ENCODE measurements around the gene MCF2L2. TPM values are rescaled to one million over a fixed set of nuclear protein-coding genes. Genes with fewer than 3 reads are reported as not detected.
"Not testable (repeated sequence)": the region's sequence is repeated elsewhere in the genome, so short reads cannot be mapped to it uniquely, and the experiment has no call there.

Gene MCF2L2
- total RNA-seq, 1 donor from 2014 or later = 2.0 TPM

DNA sequence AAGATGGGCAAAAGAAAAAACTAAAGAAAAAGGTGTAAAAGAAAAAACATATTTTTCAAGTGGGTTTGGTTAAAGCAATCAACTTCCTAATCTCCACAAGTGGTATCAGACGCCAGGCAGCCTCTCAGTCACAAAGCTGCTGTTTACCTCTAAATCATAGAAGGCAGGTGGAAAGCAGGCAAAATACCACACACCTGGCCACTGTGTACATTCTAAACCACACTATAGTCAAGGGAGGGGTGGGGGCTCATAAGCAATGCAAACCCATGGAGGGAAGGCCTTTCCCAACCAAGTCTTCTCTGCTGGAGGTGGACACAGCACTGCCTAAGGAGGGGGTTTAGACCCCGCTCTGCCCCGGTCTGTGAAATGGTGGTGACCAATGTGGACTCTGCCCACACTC is 50.4 kb downstream of the MCF2L2 start:
- Histone ChIP-seq H3K9me3 (no peaks in the 10 kb centered on the region), H3K4me3 (no peak overlapping the region), H3K4me1 (no peaks in the 10 kb centered on the region), H3K27me3 (no peaks in the 10 kb centered on the region), H3K27ac (no peak overlapping the region), H3K36me3 (no peaks in the 10 kb centered on the region)
- intact Hi-C loops (cut with DNase I) = no loop called here
- DNase-seq (ENCODE audit: extremely low spot score in 2 of 2) = no peak
- no peak for TF ChIP-seq POLR2A (IDR thresholded peaks at IDR 0.05)
- TF ChIP-seq, protein P1, sequence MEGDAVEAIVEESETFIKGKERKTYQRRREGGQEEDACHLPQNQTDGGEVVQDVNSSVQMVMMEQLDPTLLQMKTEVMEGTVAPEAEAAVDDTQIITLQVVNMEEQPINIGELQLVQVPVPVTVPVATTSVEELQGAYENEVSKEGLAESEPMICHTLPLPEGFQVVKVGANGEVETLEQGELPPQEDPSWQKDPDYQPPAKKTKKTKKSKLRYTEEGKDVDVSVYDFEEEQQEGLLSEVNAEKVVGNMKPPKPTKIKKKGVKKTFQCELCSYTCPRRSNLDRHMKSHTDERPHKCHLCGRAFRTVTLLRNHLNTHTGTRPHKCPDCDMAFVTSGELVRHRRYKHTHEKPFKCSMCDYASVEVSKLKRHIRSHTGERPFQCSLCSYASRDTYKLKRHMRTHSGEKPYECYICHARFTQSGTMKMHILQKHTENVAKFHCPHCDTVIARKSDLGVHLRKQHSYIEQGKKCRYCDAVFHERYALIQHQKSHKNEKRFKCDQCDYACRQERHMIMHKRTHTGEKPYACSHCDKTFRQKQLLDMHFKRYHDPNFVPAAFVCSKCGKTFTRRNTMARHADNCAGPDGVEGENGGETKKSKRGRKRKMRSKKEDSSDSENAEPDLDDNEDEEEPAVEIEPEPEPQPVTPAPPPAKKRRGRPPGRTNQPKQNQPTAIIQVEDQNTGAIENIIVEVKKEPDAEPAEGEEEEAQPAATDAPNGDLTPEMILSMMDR (IDR thresholded peaks at IDR 0.05) = no peak
- TF ChIP-seq POLR2AphosphoS5 (IDR thresholded peaks at IDR 0.05; ENCODE audit: insufficient read depth in 1 of 2, low read depth in 1 of 2) = no peak

DNA sequence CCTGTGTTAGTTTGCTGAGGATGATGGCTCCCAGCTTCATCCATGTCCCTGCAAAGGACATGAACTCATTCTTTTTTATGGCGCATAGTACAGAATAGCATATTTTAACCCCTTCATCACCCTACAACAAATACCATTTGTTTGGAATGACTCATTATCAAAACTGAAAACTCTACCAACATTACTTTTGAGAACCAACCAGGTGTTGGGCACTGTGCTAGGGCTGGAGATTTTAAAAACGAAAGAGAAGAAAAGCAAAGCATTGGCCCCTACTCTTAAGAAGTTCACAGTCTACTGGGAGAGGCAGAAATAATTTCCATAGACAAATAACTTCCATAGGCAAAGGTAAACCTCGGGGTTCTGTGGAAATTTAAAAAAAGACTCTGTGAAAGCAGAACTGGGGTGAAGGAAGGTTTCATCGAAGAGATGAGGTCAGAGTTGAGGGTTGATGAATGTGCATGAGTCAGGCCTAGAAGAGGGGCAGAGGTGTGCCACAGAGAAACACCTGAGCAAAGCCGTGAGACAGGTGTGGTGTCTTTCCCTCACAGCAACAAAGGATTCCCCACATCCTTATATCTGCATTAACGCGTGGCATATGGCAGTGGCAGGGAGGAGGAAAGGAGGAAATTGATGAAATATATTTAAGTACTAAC is 51.0 kb downstream of the MCF2L2 start:
- TF ChIP-seq, protein P1 (IDR thresholded peaks at IDR 0.05) = no peak
- intact Hi-C loops (cut with DNase I) = no loop called here
- H3K9me3 ChIP-seq = no peaks in the 10 kb centered on the region
- no peak for DNase-seq (ENCODE audit: extremely low spot score in 2 of 2)
- H3K36me3 ChIP-seq = no peaks in the 10 kb centered on the region
- H3K27me3 ChIP-seq = no peaks in the 10 kb centered on the region
- H3K4me1 ChIP-seq = no peaks in the 10 kb centered on the region
- no peak overlapping the region for H3K4me3 ChIP-seq
- H3K27ac ChIP-seq = no peak overlapping the region

DNA sequence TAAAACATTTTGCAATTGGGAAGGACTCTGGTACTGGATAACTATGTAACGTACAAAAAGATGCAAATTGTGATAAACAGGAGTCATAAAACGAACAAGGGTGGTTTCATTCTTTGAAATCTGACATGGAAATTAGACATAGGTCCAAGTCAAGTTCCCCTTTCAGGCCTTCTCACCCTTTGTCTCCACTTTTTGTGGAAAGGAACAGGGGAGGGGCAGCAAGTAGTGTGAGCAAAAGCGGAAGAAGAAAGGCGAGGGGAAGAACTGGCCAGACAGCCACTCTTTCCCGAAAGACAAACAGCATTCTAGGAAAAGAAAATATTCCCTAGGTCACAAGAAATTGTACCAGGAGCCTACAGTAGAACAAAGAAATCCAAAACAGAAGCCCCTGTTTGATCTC is 52.6 kb downstream of the MCF2L2 start:
- no peak overlapping the region for H3K27ac ChIP-seq
- H3K27me3 ChIP-seq = no peaks in the 10 kb centered on the region
- no peak overlapping the region for H3K4me3 ChIP-seq
- H3K9me3 ChIP-seq = no peaks in the 10 kb centered on the region
- H3K36me3 ChIP-seq = no peaks in the 10 kb centered on the region
- peaks cover 4% of the 10 kb centered on the region for H3K4me1 ChIP-seq
- TF ChIP-seq, protein P1 (IDR thresholded peaks at IDR 0.05) = no peak
- TF ChIP-seq POLR2A (IDR thresholded peaks at IDR 0.05) (no peak), POLR2AphosphoS5 (IDR thresholded peaks at IDR 0.05; ENCODE audit: insufficient read depth in 1 of 2, low read depth in 1 of 2) (no peak)
- no peak for DNase-seq (ENCODE audit: extremely low spot score in 2 of 2)
- intact Hi-C loops (cut with DNase I) = no loop called here

DNA sequence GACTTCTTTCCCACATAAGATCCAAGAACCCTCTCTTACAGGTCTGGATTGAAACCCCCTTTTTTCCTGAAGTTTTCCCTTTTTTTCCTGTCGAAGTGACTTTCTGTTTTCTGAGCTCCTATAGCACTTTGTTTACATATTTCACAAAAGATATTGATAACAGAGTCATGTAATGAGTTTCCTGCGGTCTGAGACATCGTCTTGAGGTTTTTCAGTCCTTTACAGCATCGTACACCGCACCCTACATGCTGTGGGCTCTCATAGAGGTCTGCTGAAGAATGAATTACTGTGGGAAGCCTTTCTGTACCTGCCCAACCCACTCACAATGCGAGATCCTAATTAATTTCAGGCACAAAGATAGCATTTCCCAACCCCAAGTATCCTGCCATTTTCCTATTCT is 53.1 kb downstream of the MCF2L2 start:
- intact Hi-C loops (cut with DNase I) = no loop called here
- H3K4me1 ChIP-seq = peaks cover 8% of the 10 kb centered on the region
- H3K4me3 ChIP-seq = no peak overlapping the region
- DNase-seq (ENCODE audit: extremely low spot score in 2 of 2) = no peak
- H3K36me3 ChIP-seq = no peaks in the 10 kb centered on the region
- no peaks in the 10 kb centered on the region for H3K27me3 ChIP-seq
- no peak for TF ChIP-seq POLR2A (IDR thresholded peaks at IDR 0.05)
- no peak for TF ChIP-seq POLR2AphosphoS5 (IDR thresholded peaks at IDR 0.05; ENCODE audit: insufficient read depth in 1 of 2, low read depth in 1 of 2)
- TF ChIP-seq, protein P1 (IDR thresholded peaks at IDR 0.05) = no peak
- no peaks in the 10 kb centered on the region for H3K9me3 ChIP-seq
- H3K27ac ChIP-seq = no peak overlapping the region

DNA sequence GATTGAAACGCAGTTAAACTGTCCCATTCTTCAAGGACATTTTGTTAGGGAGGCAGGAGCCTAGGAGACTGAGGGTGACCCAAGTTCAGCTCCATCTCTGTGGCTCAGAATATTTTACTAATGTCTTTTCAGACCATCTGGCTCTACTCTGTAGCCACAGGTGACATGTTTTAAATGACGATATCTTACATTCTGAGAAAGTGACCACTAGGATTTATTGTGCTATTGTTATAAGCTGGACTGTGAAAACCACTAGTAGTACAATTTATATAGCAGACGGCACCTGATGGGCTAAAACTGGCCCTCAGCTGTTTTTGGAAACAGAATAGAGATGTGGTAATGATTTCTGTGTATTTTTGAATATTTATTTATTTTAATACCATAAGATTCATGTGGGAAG is 55.5 kb downstream of the MCF2L2 start:
- Histone ChIP-seq H3K4me3 (no peak overlapping the region), H3K36me3 (no peaks in the 10 kb centered on the region), H3K9me3 (no peaks in the 10 kb centered on the region), H3K27ac (no peak overlapping the region), H3K27me3 (no peaks in the 10 kb centered on the region), H3K4me1 (peaks cover 22% of the 10 kb centered on the region)
- intact Hi-C loops (cut with DNase I) = no loop called here
- DNase-seq (ENCODE audit: extremely low spot score in 2 of 2) = no peak
- TF ChIP-seq POLR2AphosphoS5 (IDR thresholded peaks at IDR 0.05; ENCODE audit: insufficient read depth in 1 of 2, low read depth in 1 of 2) = no peak
- TF ChIP-seq POLR2A (IDR thresholded peaks at IDR 0.05) = no peak
- TF ChIP-seq, protein P1 (IDR thresholded peaks at IDR 0.05) = no peak

DNA sequence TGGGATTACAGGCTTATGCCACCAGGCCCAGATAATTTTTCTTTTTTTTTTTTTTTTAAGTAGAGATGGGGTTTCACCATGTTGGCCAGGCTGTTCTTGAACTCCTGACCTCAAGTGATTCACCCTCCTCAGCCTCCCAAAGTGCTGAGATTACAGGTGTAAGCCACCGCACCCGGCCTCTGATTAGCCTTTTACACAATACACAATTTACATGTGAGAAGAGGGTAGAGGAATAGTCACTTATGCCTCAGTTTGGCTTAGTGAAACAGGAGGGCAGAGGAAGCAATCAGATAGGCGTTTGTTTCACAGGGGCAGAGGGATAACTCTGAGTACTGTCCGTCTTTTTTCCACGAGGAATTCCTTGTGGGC is 56.8 kb downstream of the MCF2L2 start:
- H3K4me3 ChIP-seq; H3K27ac ChIP-seq; intact Hi-C loops (cut with DNase I); H3K27me3 ChIP-seq; H3K9me3 ChIP-seq; DNase-seq (ENCODE audit: extremely low spot score in 2 of 2); H3K36me3 ChIP-seq: not testable (repeated sequence)
- peaks cover 22% of the 10 kb centered on the region for H3K4me1 ChIP-seq

Data from vagina (tissue), 2 donors.